Mesendoderm (in vitro differentiated cells): Measurements from ENCODE around the gene DELE1.

Source experiments
- DNase-seq: peaks from one replicate; pipeline ENCODE4 v3.0.0; 2013
- H2AK5ac ChIP-seq: 2 replicates; pipeline ENCODE4 v1.6.1; 2013; ENCODE audit warnings: low read length, inconsistent platforms
- H2BK120ac ChIP-seq: 2 replicates; pipeline ENCODE4 v1.6.1; 2013; ENCODE audit warnings: low read depth, mild to moderate bottlenecking, low read length, moderate library complexity, mixed read lengths
- H2BK15ac ChIP-seq: replicated peaks from 2 replicates; pipeline ENCODE4 v1.6.1; 2013; ENCODE audit warnings: low read depth, mild to moderate bottlenecking, moderate library complexity
- H2BK5ac ChIP-seq: 2 replicates; pipeline ENCODE4 v1.6.1; 2013; ENCODE audit warnings: low read length, inconsistent platforms
- H3K18ac ChIP-seq: 2 replicates; pipeline ENCODE4 v1.6.1; 2013; ENCODE audit warnings: mild to moderate bottlenecking, low read length, mixed read lengths
- H3K23ac ChIP-seq: one replicate; pipeline ENCODE4 v1.6.1; 2013; ENCODE audit warnings: low read length
- H3K27ac ChIP-seq: 2 replicates; pipeline ENCODE4 v1.5.1; 2013; ENCODE audit warnings: low read depth, mild to moderate bottlenecking, inconsistent platforms, low read length, moderate library complexity
- H3K27me3 ChIP-seq: 2 replicates; pipeline ENCODE4 v1.6.1; 2013; ENCODE audit warnings: low read length, control low read depth, mild to moderate bottlenecking, inconsistent platforms; ENCODE audit not compliant: insufficient read depth, poor library complexity
- H3K36me3 ChIP-seq: 2 replicates; pipeline ENCODE4 v1.6.1; 2013; ENCODE audit warnings: low read length, inconsistent platforms; ENCODE audit not compliant: control insufficient read depth, insufficient read depth
- H3K4ac ChIP-seq: one replicate; pipeline ENCODE4 v1.6.1; 2013; ENCODE audit warnings: low read depth, mild to moderate bottlenecking, low read length, moderate library complexity
- H3K4me1 ChIP-seq: 2 replicates; pipeline ENCODE4 v1.6.1; 2013; ENCODE audit warnings: low read depth, low read length, inconsistent platforms; ENCODE audit not compliant: control insufficient read depth
- H3K4me2 ChIP-seq: 2 replicates; pipeline ENCODE4 v1.6.1; 2013; ENCODE audit warnings: low read length
- H3K4me3 ChIP-seq: 2 replicates; pipeline ENCODE4 v1.5.1; 2013; ENCODE audit warnings: mild to moderate bottlenecking, low read length
- H3K56ac ChIP-seq: one replicate; pipeline ENCODE4 v1.6.1; 2013; ENCODE audit warnings: low read length
- H3K79me1 ChIP-seq: 2 replicates; pipeline ENCODE4 v1.6.1; 2013; ENCODE audit warnings: low read length, inconsistent platforms
- H3K79me2 ChIP-seq: 2 replicates; pipeline ENCODE4 v1.6.1; 2013; ENCODE audit warnings: mild to moderate bottlenecking, low read length; ENCODE audit not compliant: control insufficient read depth, insufficient read depth
- H3K9ac ChIP-seq: 2 replicates; pipeline ENCODE4 v1.6.1; 2013; ENCODE audit warnings: low read length, inconsistent platforms
- H4K5ac ChIP-seq: one replicate; pipeline ENCODE4 v1.6.1; 2013; ENCODE audit warnings: low read length
- H4K8ac ChIP-seq: one replicate; pipeline ENCODE4 v1.6.1; 2013; ENCODE audit warnings: low read depth, mild to moderate bottlenecking, control low read depth, low read length, moderate library complexity
- WGBS: extraction: QIAGEN DNeasy Blood & Tissue Kit; methylation state at CpG from one replicate; pipeline ENCODE4 v1.1.7; 2013; ENCODE audit warnings: low lambda C conversion rate, missing lambda C conversion rate; ENCODE audit not compliant: insufficient coverage; ENCODE audit errors: extremely low coverage; 5-methylcytosine and 5-hydroxymethylcytosine counted together

The DELE1 gene

GRCh38 chr5:141902015-141902814, 21.5 kb upstream of the DELE1 start:
- Histone ChIP-seq H3K27ac (no peak overlapping the region), H3K4me1 (no peaks in the 10 kb centered on the region), H3K36me3 (no peaks in the 10 kb centered on the region), H3K9ac (no peak overlapping the region), H3K4me3 (no peak overlapping the region), H3K27me3 (no peaks in the 10 kb centered on the region), H3K56ac (no peak overlapping the region), H2BK120ac (no peak overlapping the region), H3K23ac (no peak overlapping the region), H4K5ac (no peak overlapping the region), H2BK5ac (no peak overlapping the region), H3K18ac (no peak overlapping the region), H3K4ac (no peak overlapping the region), H3K79me1 (no peaks in the 10 kb centered on the region), H3K79me2 (no peaks in the 10 kb centered on the region), H2AK5ac (no peak overlapping the region), H3K4me2 (no peak overlapping the region), H4K8ac (no peak overlapping the region), H2BK15ac (no peak overlapping the region)
- no CpG with 5 or more reads among the region's 5 CpGs for WGBS
- DNase-seq, result no peak

- Histone ChIP-seq H2BK15ac (no peak overlapping the region), H3K4me2 (no peak overlapping the region), H3K4me3 (no peak overlapping the region), H3K4me1 (no peaks in the 10 kb centered on the region), H4K5ac (no peak overlapping the region), H4K8ac (no peak overlapping the region), H3K4ac (no peak overlapping the region), H2BK5ac (no peak overlapping the region), H3K18ac (no peak overlapping the region), H3K36me3 (no peaks in the 10 kb centered on the region), H2AK5ac (no peak overlapping the region), H3K79me1 (no peaks in the 10 kb centered on the region), H3K27ac (no peak overlapping the region), H2BK120ac (no peak overlapping the region), H3K79me2 (no peaks in the 10 kb centered on the region), H3K9ac (no peak overlapping the region), H3K56ac (no peak overlapping the region), H3K23ac (no peak overlapping the region), H3K27me3 (no peaks in the 10 kb centered on the region)
- no peak for DNase-seq
- WGBS, result no CpG with 5 or more reads among the region's 4 CpGs
Observed at GRCh38 chr5:141903261-141903660, 20.4 kb upstream of the DELE1 start.

GRCh38 chr5:141904551-141904950, 19.1 kb upstream of the DELE1 start:
- H4K8ac ChIP-seq, result no peak overlapping the region
- no CpG with 5 or more reads among the region's 5 CpGs for WGBS

GRCh38 chr5:141906517-141906916, 17.2 kb upstream of the DELE1 start:
- no peak overlapping the region for H3K23ac ChIP-seq
- H3K4me1 ChIP-seq, result no peaks in the 10 kb centered on the region
- no peak overlapping the region for H3K18ac ChIP-seq
- no peak overlapping the region for H4K5ac ChIP-seq
- H3K4ac ChIP-seq, result no peak overlapping the region
- no peak overlapping the region for H3K27ac ChIP-seq
- H2BK15ac ChIP-seq, result no peak overlapping the region
- no peak overlapping the region for H2BK5ac ChIP-seq
- H3K9ac ChIP-seq, result no peak overlapping the region
- no peak overlapping the region for H3K56ac ChIP-seq
- no peaks in the 10 kb centered on the region for H3K27me3 ChIP-seq
- H3K36me3 ChIP-seq, result no peaks in the 10 kb centered on the region
- H4K8ac ChIP-seq, result no peak overlapping the region
- no peaks in the 10 kb centered on the region for H3K79me1 ChIP-seq
- WGBS, result no CpG with 5 or more reads among the region's 1 CpG
- no peak overlapping the region for H2BK120ac ChIP-seq
- H3K79me2 ChIP-seq, result no peaks in the 10 kb centered on the region
- H2AK5ac ChIP-seq, result no peak overlapping the region
- H3K4me3 ChIP-seq, result no peak overlapping the region
- no peak overlapping the region for H3K4me2 ChIP-seq
- DNase-seq, result no peak

More at GRCh38 chr5:141904551-141904950, 19.1 kb upstream of the DELE1 start:
- no peak for DNase-seq
- Histone ChIP-seq H3K4me3 (no peak overlapping the region), H3K27me3 (no peaks in the 10 kb centered on the region), H3K4me2 (no peak overlapping the region), H3K9ac (no peak overlapping the region), H3K4me1 (no peaks in the 10 kb centered on the region), H3K56ac (no peak overlapping the region), H2AK5ac (no peak overlapping the region), H3K23ac (no peak overlapping the region), H3K18ac (no peak overlapping the region), H3K4ac (no peak overlapping the region), H3K36me3 (no peaks in the 10 kb centered on the region), H3K79me1 (no peaks in the 10 kb centered on the region), H3K27ac (no peak overlapping the region), H2BK15ac (no peak overlapping the region), H3K79me2 (no peaks in the 10 kb centered on the region), H4K5ac (no peak overlapping the region), H2BK5ac (no peak overlapping the region), H2BK120ac (no peak overlapping the region)

- DNase-seq, result no peak
- no peak overlapping the region for H3K23ac ChIP-seq
- no peak overlapping the region for H4K8ac ChIP-seq
- no peak overlapping the region for H3K27ac ChIP-seq
- no peak overlapping the region for H3K4ac ChIP-seq
- H4K5ac ChIP-seq, result no peak overlapping the region
- WGBS, result no CpG with 5 or more reads among the region's 1 CpG
- no peaks in the 10 kb centered on the region for H3K27me3 ChIP-seq
- no peak overlapping the region for H2AK5ac ChIP-seq
- no peak overlapping the region for H3K18ac ChIP-seq
- H3K4me3 ChIP-seq, result no peak overlapping the region
- no peak overlapping the region for H3K4me2 ChIP-seq
- H3K79me2 ChIP-seq, result no peaks in the 10 kb centered on the region
- no peak overlapping the region for H2BK15ac ChIP-seq
- no peaks in the 10 kb centered on the region for H3K36me3 ChIP-seq
- H3K4me1 ChIP-seq, result no peaks in the 10 kb centered on the region
- H3K79me1 ChIP-seq, result no peaks in the 10 kb centered on the region
- H2BK120ac ChIP-seq, result no peak overlapping the region
- no peak overlapping the region for H2BK5ac ChIP-seq
- H3K9ac ChIP-seq, result no peak overlapping the region
- H3K56ac ChIP-seq, result no peak overlapping the region
Observed at GRCh38 chr5:141906972-141907371, 16.7 kb upstream of the DELE1 start.

GRCh38 chr5:141908796-141909195, 14.9 kb upstream of the DELE1 start:
- Histone ChIP-seq H3K23ac (no peak overlapping the region), H3K27ac (no peak overlapping the region), H3K79me2 (no peaks in the 10 kb centered on the region), H3K4me3 (no peak overlapping the region), H3K4me2 (no peak overlapping the region), H2AK5ac (no peak overlapping the region), H3K4me1 (no peaks in the 10 kb centered on the region), H2BK15ac (no peak overlapping the region), H3K4ac (no peak overlapping the region), H4K8ac (no peak overlapping the region), H4K5ac (no peak overlapping the region), H3K36me3 (no peaks in the 10 kb centered on the region), H3K9ac (no peak overlapping the region), H2BK5ac (no peak overlapping the region), H2BK120ac (no peak overlapping the region), H3K27me3 (no peaks in the 10 kb centered on the region), H3K79me1 (no peaks in the 10 kb centered on the region), H3K56ac (no peak overlapping the region), H3K18ac (no peak overlapping the region)
- DNase-seq, result no peak
- no CpG with 5 or more reads among the region's 2 CpGs for WGBS
